Subcutaneous abdominal adipose tissue (tissue), 5 donors: Measurements from ENCODE around the gene LIPF.

Source experiments
- H3K27ac ChIP-seq: one replicate; pipeline ENCODE4 v1.7.0; 2013; ENCODE audit warnings: low read depth, mild to moderate bottlenecking, inconsistent platforms, low read length, moderate library complexity
- H3K27me3 ChIP-seq, 5 donors: one replicate each; pipeline ENCODE4 v1.7.0; 2013; ENCODE audit warnings: low read length in 5 of 5, inconsistent platforms in 1 of 5; ENCODE audit not compliant: control insufficient read depth in 5 of 5, insufficient read depth in 4 of 5
- H3K36me3 ChIP-seq, 5 donors: one replicate each; pipeline ENCODE4 v1.7.0; 2013; ENCODE audit warnings: low read length in 5 of 5; ENCODE audit not compliant: control insufficient read depth in 5 of 5, insufficient read depth in 5 of 5
- H3K4me1 ChIP-seq, 5 donors: one replicate each; pipeline ENCODE4 v1.7.0; 2013; ENCODE audit warnings: low read length in 5 of 5, mild to moderate bottlenecking in 3 of 5, moderate library complexity in 1 of 5; ENCODE audit not compliant: control insufficient read depth in 5 of 5, insufficient read depth in 5 of 5
- H3K4me3 ChIP-seq, 5 donors: one replicate each; pipeline ENCODE4 v1.7.0; 2013; ENCODE audit warnings: low read length in 5 of 5, low read depth in 1 of 5
- H3K9ac ChIP-seq, 5 donors: one replicate each; pipeline ENCODE4 v1.7.0; 2013; ENCODE audit warnings: low read length in 5 of 5, mild to moderate bottlenecking in 4 of 5, moderate library complexity in 3 of 5
- H3K9me3 ChIP-seq, 5 donors: one replicate each; pipeline ENCODE4 v1.7.0; 2013; ENCODE audit warnings: low read length in 5 of 5; ENCODE audit not compliant: control insufficient read depth in 5 of 5
- donor health status: healthy.
- donor health status: healthy.
- donor health status: healthy.
- donor health status: healthy.
- donor health status: healthy.

LIPF gene

DNA sequence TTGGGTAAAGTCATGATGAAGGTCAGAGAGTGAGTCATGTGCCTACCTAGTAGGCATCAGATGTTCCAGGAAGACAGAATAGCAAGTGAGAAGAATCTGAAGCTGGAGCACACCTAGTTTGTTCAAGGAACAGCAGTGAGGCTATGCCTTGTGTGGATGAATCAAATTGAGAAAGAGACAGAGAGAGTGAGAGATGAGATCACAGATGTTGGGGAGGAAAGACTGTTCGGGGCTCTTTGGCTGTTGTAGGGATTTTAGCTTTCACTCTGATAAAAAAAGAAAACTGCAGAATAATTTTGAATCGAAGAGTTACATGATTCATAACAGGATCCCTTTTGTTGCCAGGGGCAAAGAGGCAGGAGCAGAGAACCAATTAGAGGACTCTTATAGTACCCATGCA is 6.3 kb downstream of the LIPF start:
- no peak overlapping the region for H3K4me3 ChIP-seq
- no peaks in the 10 kb centered on the region for H3K27me3 ChIP-seq
- H3K4me1 ChIP-seq = no peaks in the 10 kb centered on the region
- no peaks in the 10 kb centered on the region for H3K9me3 ChIP-seq
- no peak overlapping the region for H3K27ac ChIP-seq
- H3K9ac ChIP-seq = no peak overlapping the region
- no peaks in the 10 kb centered on the region for H3K36me3 ChIP-seq

DNA sequence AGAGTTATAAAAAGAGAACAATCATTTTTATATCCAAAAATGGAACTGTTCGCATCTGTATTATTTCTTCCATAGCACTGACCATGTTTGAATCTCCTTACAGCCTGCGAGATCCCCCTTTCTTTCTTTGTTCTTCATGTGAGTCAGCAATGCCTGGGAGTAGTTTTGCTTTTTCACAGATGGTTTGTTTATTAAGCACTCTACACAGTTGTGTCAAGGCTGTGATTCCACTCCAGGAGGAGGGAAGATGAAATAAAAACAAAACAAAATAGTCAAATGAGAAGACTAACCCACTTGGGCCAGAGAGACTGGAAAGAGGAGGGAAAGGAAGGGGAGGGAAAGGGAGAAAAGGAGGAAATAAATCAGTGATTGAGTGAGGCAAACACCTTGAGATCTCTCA is 7.8 kb downstream of the LIPF start:
- Histone ChIP-seq H3K27me3 (no peaks in the 10 kb centered on the region), H3K9me3 (no peaks in the 10 kb centered on the region), H3K9ac (no peak overlapping the region), H3K4me3 (no peak overlapping the region), H3K36me3 (no peaks in the 10 kb centered on the region), H3K27ac (no peak overlapping the region), H3K4me1 (no peaks in the 10 kb centered on the region)

DNA sequence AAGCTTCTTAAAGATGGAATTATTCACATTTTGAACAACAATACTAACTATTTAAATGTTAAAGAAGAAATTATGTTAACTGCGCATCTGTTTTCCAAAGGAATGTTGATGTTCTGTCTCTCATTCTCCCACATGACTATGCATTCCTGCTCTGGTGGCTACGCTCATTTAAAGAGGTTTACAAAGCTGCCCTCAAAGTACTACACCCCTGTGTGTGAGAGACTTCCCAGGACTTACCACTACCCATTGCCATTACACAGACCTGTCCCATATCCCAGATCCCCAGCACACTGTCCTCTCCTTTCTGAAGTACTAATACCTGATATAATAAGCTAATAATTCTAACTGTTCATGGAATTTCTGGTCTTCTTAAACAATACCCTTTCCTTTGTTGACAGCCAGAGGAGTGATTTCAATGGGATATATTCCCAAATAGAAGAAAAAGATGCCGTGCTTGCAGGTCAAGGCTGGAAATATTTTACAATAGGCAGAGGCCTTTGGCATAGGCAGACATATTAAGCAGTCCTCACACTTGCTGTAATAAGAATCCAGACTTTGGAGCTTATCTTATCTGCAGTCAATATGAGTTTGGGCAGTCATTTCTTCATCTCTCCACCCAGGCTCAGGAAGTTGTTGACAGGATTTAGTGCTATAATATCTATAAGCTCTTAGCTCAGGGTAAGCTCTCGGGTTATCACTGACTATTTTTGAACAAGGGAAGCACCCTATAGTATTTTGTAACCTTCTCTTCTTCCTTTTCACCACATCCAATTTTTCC is 12.2 kb downstream of the LIPF start:
- Histone ChIP-seq H3K4me3 (no peak overlapping the region), H3K4me1 (no peaks in the 10 kb centered on the region), H3K27me3 (no peaks in the 10 kb centered on the region), H3K27ac (no peak overlapping the region), H3K9me3 (no peaks in the 10 kb centered on the region), H3K9ac (no peak overlapping the region), H3K36me3 (no peaks in the 10 kb centered on the region)

DNA sequence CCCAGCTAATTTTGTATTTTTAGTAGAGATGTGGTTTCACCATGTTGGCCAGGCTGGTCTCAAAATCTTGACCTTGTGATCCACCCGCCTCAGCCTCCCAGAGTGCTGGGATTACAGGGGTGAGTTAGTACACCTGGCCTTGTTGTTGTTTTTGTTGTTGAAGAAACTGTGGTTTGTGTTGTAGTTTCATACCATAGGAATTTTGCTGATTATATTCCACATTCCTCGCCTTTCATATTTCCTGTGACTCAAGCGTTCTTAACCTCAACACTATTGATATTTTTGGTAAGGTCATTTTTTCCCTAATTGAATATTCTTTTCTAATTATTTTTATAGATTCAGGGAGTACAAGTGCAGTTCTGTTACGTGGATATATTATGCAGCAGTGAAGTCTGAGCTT is 16.7 kb downstream of the LIPF start:
- Histone ChIP-seq H3K9ac (no peak overlapping the region), H3K9me3 (no peaks in the 10 kb centered on the region), H3K27ac (no peak overlapping the region), H3K36me3 (no peaks in the 10 kb centered on the region), H3K4me3 (no peak overlapping the region), H3K27me3 (peaks cover 0 to 2% (median 0%) of the 10 kb centered on the region in 5 donors), H3K4me1 (no peaks in the 10 kb centered on the region)

DNA sequence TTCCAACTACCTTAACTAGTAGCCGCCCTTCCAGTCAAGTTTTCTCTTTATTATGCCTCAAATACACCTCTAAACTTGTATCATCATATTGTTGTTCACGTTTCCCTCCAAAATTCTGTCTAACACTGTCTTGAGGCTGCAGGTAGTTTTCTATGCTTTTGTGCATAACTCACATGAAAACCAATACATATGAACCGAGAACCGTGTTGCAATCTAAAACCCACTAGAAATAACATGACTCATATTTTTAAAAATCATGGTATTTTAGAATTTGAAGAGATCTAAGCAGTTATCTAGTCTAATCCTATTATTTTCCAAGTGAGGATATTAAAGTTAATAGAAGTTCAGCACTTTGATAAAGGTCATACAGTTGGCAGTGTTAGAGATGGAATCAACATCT is 18.2 kb downstream of the LIPF start:
- no peak overlapping the region for H3K9ac ChIP-seq

DNA sequence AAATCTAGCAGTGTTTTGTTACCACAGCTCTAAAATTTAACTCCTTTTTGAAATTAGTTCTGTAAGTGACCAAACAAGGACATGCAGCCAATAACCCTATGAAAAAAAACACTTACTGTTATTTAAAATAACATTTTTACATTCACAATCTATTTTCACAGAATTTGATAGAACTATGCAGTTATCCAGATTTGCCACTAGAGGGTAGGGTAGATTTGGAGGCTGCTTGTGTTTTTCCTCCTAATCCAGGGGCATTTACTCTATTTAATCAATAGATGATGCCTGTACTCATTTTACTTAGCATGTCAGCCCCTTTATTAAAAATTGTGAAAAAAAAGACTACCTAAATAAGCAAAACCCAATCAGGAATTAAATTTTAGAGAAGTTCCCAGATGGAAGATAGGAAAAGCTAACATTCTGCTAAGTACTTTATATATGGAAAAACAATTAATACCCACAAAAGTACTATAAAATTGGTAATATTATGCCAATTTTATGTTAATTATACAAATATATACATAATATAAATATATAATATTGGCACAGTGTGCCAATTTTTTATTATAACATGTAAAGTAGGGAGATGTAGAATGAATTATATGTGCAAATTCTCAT is 23.7 kb downstream of the LIPF start:
- Histone ChIP-seq H3K4me1 (no peaks in the 10 kb centered on the region), H3K9ac (no peak overlapping the region), H3K27me3 (no peaks in the 10 kb centered on the region), H3K4me3 (no peak overlapping the region), H3K27ac (no peak overlapping the region), H3K9me3 (no peaks in the 10 kb centered on the region), H3K36me3 (no peaks in the 10 kb centered on the region)

More for the DNA sequence above, 18.2 kb downstream of the LIPF start:
- no peaks in the 10 kb centered on the region for H3K4me1 ChIP-seq
- H3K27me3 ChIP-seq = peaks cover 0 to 2% (median 0%) of the 10 kb centered on the region in 5 donors
- H3K36me3 ChIP-seq = no peaks in the 10 kb centered on the region
- no peak overlapping the region for H3K27ac ChIP-seq
- H3K9me3 ChIP-seq = no peaks in the 10 kb centered on the region
- H3K4me3 ChIP-seq = no peak overlapping the region

DNA sequence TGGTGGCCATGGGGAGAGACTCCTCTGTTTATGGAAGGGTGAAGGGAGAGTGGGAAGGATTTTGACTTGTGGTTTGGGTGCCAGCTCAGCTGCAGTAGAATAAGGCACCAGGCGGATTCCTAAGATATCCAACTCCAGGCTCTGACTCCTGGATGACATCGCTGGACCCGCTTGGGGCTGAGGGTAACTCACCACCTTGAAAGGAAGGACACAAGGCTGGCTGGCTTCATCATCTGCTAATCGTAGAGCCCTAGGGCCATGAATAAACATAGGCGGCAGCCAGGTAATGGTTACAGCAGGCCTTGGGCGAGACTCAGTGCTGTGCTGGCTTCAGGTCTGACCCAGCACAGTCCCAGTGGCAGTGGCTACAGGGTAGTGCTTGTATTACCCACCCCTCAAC is 25.1 kb downstream of the LIPF start:
- H3K9ac ChIP-seq = no peak overlapping the region
- H3K4me3 ChIP-seq = no peak overlapping the region
- H3K4me1 ChIP-seq = no peaks in the 10 kb centered on the region
- no peak overlapping the region for H3K27ac ChIP-seq
- no peaks in the 10 kb centered on the region for H3K36me3 ChIP-seq
- H3K27me3 ChIP-seq = no peaks in the 10 kb centered on the region
- H3K9me3 ChIP-seq = no peaks in the 10 kb centered on the region

DNA sequence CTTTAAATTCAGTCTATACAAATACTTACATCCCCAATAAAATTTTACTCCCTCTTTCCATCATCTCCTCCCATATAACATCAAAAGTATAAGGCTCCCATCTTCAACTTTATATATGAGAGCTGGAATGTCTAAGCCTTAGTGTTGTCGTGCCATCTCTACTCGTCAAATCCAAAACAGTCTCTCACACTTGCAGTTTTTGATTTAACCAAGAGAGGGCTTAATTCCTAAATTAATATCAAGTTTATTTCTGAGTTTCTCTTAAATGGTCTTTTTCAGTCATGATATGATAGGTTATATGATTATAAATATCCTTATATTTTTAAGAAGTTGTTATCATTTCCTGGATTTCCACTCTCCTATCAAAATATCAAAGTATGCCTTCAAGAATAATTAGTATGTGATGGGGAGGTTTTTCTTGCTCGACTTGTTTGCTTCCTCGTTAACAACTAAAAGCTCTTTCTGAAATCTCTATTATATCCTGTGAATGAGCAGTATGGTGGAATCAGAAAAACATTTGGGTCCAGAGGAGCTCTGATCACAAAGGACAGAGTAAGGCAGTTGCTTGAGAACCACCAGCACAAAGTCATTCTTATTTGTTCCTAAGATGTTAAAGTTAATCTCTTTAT is 29.3 kb downstream of the LIPF start:
- Histone ChIP-seq H3K4me3 (no peak overlapping the region), H3K9ac (no peak overlapping the region), H3K36me3 (no peaks in the 10 kb centered on the region), H3K9me3 (no peaks in the 10 kb centered on the region), H3K4me1 (no peaks in the 10 kb centered on the region), H3K27me3 (no peaks in the 10 kb centered on the region), H3K27ac (no peak overlapping the region)

DNA sequence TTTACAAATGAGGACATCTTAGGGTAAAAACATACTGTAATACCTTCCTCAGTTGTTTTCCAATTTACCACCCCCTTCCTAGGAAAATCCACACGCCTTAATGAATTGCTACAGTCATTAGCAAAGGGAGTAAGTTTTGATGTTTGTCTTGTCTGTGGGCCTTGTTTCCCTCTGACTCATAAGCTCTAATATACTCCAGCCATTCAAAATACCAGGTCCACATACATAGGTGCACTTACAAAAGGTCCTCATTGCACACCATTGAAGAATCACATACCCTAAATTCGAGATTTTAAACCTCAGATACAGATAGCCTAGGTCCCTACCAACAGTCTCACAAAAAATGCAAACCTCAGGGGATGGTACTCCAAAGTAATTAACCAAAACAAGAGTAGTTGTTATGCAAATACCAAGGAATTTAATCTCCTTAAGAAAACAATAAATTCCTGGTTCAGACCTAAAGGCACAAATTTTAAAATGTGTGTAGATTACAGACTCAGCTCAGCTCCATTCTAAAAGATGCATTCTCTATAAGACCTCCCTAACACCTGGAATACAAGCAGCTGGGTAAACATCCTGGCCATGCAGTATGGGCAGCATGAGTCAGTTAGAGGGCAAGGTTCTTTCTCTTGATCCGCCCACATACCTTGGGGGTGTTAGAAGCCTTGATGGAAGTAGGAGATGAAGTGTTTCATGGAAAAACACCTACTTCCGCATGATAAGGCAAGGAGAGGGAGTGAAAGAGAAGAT is 38.8 kb downstream of the LIPF start:
- H3K9ac ChIP-seq = no peak overlapping the region
- no peak overlapping the region for H3K4me3 ChIP-seq
- H3K27ac ChIP-seq = no peak overlapping the region
- no peaks in the 10 kb centered on the region for H3K36me3 ChIP-seq
- H3K27me3 ChIP-seq = no peaks in the 10 kb centered on the region
- peaks cover 0 to 4% (median 0%) of the 10 kb centered on the region in 5 donors for H3K4me1 ChIP-seq
- H3K9me3 ChIP-seq = no peaks in the 10 kb centered on the region

DNA sequence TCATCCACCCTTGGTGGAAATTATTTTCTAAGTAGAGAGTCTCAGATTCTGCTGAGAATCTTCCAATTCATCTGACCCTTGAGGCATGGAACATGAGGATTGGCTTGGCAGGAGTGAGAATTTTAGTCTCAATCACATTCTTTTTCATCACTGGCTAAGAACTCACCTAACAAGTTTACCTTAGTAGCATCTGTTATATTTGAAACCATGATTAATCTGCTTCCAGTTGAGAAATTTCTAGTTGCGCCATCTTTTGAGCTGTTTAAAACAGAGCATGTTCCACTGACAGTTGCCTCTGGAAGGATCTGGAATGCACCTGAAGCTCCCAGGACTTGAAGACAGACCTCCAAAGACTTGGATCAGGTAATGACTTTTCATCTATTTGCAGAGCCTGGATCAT is 41.7 kb downstream of the LIPF start, which contains the start of gene LIPK:
Gene LIPK (plus strand): TSS at position 292 of the 400 bp plus-strand sequence. CDS start 18,295 bp downstream, outside the sequence.
- H3K36me3 ChIP-seq = no peaks in the 10 kb centered on the region

More for the DNA sequence above, 41.7 kb downstream of the LIPF start, which contains the start of gene LIPK:
- Histone ChIP-seq H3K4me3 (no peak within 1 kb of the TSS), H3K4me1 (peaks cover 0 to 4% (median 0%) of the 10 kb centered on the region in 5 donors), H3K27ac (no peak within 1 kb of the TSS), H3K9me3 (no peaks in the 10 kb centered on the region), H3K9ac (no peak within 1 kb of the TSS), H3K27me3 (no peaks in the 10 kb centered on the region)
